Trophoblast cell (in vitro differentiated cells and primary cell): ENCODE results near the gene NEK3.
A peak's percentile ranks its signal among the peaks of the same experiment; 100 is the strongest.
"Not testable (repeated sequence)": the region's sequence is repeated elsewhere in the genome, so short reads cannot be mapped to it uniquely, and the experiment has no call there.

Experiments
- DNase-seq, 2 donors: peaks; one replicate each; pipeline ENCODE4 v3.0.0-alpha.2; 2016
- H2AFZ ChIP-seq: 2 replicates; pipeline ENCODE4 v1.6.1; 2013; ENCODE audit warnings: low read length, moderate library complexity, mild to moderate bottlenecking; ENCODE audit not compliant: insufficient read depth, poor library complexity
- H2AK5ac ChIP-seq: 2 replicates; pipeline ENCODE4 v1.6.1; 2013; ENCODE audit warnings: mild to moderate bottlenecking, low read length
- H2BK120ac ChIP-seq: 2 replicates; pipeline ENCODE4 v1.6.1; 2013; ENCODE audit warnings: low read length, mild to moderate bottlenecking, moderate library complexity; ENCODE audit not compliant: insufficient read depth, poor library complexity
- H2BK12ac ChIP-seq: 2 replicates; pipeline ENCODE4 v1.6.1; 2013; ENCODE audit warnings: mild to moderate bottlenecking, low read length, moderate library complexity
- H2BK5ac ChIP-seq: 2 replicates; pipeline ENCODE4 v1.6.1; 2013; ENCODE audit warnings: low read length, low read depth, moderate library complexity, mild to moderate bottlenecking; ENCODE audit not compliant: poor library complexity
- H3K14ac ChIP-seq: 2 replicates; pipeline ENCODE4 v1.6.1; 2013; ENCODE audit warnings: mild to moderate bottlenecking, low read length
- H3K18ac ChIP-seq: 2 replicates; pipeline ENCODE4 v1.6.1; 2013; ENCODE audit warnings: mild to moderate bottlenecking, low read length
- H3K23ac ChIP-seq: 2 replicates; pipeline ENCODE4 v1.6.1; 2013; ENCODE audit warnings: low read length
- H3K27ac ChIP-seq: 2 replicates; pipeline ENCODE4 v1.5.1; 2013; ENCODE audit warnings: low read depth, mild to moderate bottlenecking, inconsistent platforms, low read length, moderate library complexity
- H3K27me3 ChIP-seq: 2 replicates; pipeline ENCODE4 v1.6.1; 2013; ENCODE audit warnings: inconsistent platforms, mild to moderate bottlenecking, low read length, moderate library complexity; ENCODE audit not compliant: insufficient read depth
- H3K36me3 ChIP-seq, 2 experiments: 1 replicate in 1 of 2; 2 replicates in 1 of 2; pipeline ENCODE4 v1.6.1; 2013; ENCODE audit warnings: low read length in 2 of 2, mild to moderate bottlenecking in 2 of 2, moderate library complexity in 1 of 2; ENCODE audit not compliant: insufficient read depth in 2 of 2, control insufficient read depth in 1 of 2
- H3K4ac ChIP-seq: 2 replicates; pipeline ENCODE4 v1.6.1; 2013; ENCODE audit warnings: low read depth, mild to moderate bottlenecking, low read length, moderate library complexity
- H3K4me1 ChIP-seq, 2 experiments: 1 replicate in 1 of 2; 2 replicates in 1 of 2; pipeline ENCODE4 v1.6.1; 2013; ENCODE audit warnings: low read length in 2 of 2, mild to moderate bottlenecking in 2 of 2, moderate library complexity in 1 of 2; ENCODE audit not compliant: insufficient read depth in 2 of 2, control insufficient read depth in 1 of 2
- H3K4me2 ChIP-seq: 2 replicates; pipeline ENCODE4 v1.6.1; 2013; ENCODE audit warnings: inconsistent platforms, mild to moderate bottlenecking, low read length, moderate library complexity
- H3K4me3 ChIP-seq: 2 replicates; pipeline ENCODE4 v1.5.1; 2013; ENCODE audit warnings: mild to moderate bottlenecking, low read depth, low read length, inconsistent platforms
- H3K79me1 ChIP-seq: one replicate; pipeline ENCODE4 v1.6.1; 2013; ENCODE audit warnings: low read length
- H3K79me2 ChIP-seq: 2 replicates; pipeline ENCODE4 v1.6.1; 2013; ENCODE audit warnings: low read length, mild to moderate bottlenecking; ENCODE audit not compliant: control insufficient read depth, insufficient read depth, poor library complexity
- H3K9ac ChIP-seq: 2 replicates; pipeline ENCODE4 v1.6.1; 2013; ENCODE audit warnings: mild to moderate bottlenecking, low read length
- H3K9me3 ChIP-seq: 2 replicates; pipeline ENCODE4 v1.6.1; 2013; ENCODE audit warnings: low read depth, mild to moderate bottlenecking, control low read depth, inconsistent platforms, low read length; ENCODE audit not compliant: insufficient read depth
- H4K12ac ChIP-seq: 2 replicates; pipeline ENCODE4 v1.6.1; 2013; ENCODE audit warnings: low read depth, mild to moderate bottlenecking, low read length, moderate library complexity
- H4K8ac ChIP-seq: 2 replicates; pipeline ENCODE4 v1.6.1; 2013; ENCODE audit warnings: low read depth, mild to moderate bottlenecking, low read length, moderate library complexity
- H4K91ac ChIP-seq: one replicate; pipeline ENCODE4 v1.6.1; 2013; ENCODE audit warnings: low read depth, mild to moderate bottlenecking, low read length, moderate library complexity
- WGBS: extraction: QIAGEN DNeasy Blood & Tissue Kit; methylation state at CpG from one replicate; pipeline ENCODE4 v1.1.7; 2013; ENCODE audit warnings: missing lambda C conversion rate; ENCODE audit not compliant: insufficient read length, insufficient coverage; ENCODE audit errors: extremely low coverage; 5-methylcytosine and 5-hydroxymethylcytosine counted together

The NEK3 gene

DNA sequence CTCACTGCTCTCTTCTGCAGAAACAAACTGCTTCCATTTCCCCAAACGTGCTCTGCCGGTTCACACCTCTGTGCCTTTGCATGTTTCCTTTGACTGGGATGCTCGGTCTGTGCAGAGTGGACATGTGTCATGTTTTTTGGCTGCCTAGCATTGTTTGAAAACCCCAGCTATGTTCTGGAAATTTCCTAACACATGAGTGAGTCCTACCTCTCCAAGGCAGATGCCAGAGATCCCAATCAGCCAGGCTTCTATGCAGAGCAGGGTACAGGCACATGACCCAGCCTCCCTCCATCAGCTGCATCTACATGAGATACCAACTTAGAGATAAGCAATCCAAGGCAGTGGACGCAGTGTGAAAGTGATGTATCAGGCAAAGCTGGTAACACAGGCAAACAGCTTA is 45.1 kb upstream of the NEK3 start:
- H4K8ac ChIP-seq, H2BK5ac ChIP-seq, H3K79me1 ChIP-seq, H3K4ac ChIP-seq, H4K12ac ChIP-seq, H3K79me2 ChIP-seq, H3K4me3 ChIP-seq, H3K23ac ChIP-seq, H3K27me3 ChIP-seq, H4K91ac ChIP-seq, H2AK5ac ChIP-seq, H2BK120ac ChIP-seq, H3K18ac ChIP-seq, H3K9me3 ChIP-seq, H3K36me3 ChIP-seq, H2BK12ac ChIP-seq, H3K4me2 ChIP-seq, H2AFZ ChIP-seq, H3K4me1 ChIP-seq, H3K14ac ChIP-seq, H3K9ac ChIP-seq: not testable (repeated sequence)
- peak overlapping the region; percentile 19 for H3K27ac ChIP-seq
- peak; percentile 98 to 99 for DNase-seq
- no CpG with 5 or more reads among the region's 4 CpGs for WGBS

DNA sequence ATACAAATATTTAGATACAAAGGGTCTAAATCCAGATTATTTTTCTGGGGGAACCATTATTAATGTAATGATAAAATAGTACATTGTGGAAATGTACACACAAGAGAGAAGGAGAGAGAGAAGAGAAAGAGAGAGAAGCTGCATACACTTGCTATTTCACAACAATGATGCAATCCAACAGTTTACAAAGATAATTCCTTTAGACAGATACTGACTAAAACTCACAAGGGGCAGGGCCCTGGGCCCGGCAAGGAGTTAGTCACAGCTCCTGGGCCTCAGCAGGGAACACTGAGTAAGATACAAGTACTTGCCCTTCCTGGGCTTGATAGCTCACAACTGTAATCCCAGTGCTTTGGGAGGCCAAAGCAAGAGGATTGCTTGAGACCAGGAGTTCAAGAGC is 44.5 kb upstream of the NEK3 start:
- not testable (repeated sequence) for H3K27ac ChIP-seq, H3K79me1 ChIP-seq, H4K12ac ChIP-seq, H3K36me3 ChIP-seq, H2AFZ ChIP-seq, H3K18ac ChIP-seq, H3K4me2 ChIP-seq, H3K9me3 ChIP-seq, H2BK5ac ChIP-seq, H2BK12ac ChIP-seq, H3K9ac ChIP-seq, H2BK120ac ChIP-seq, H3K14ac ChIP-seq, H3K23ac ChIP-seq, H4K91ac ChIP-seq, H3K4me3 ChIP-seq, H3K27me3 ChIP-seq, H2AK5ac ChIP-seq, H3K4me1 ChIP-seq, H3K4ac ChIP-seq, H4K8ac ChIP-seq, H3K79me2 ChIP-seq
- WGBS, result no CpG with 5 or more reads among the region's 1 CpG
- peak; percentile 91 to 92 for DNase-seq

- H4K12ac ChIP-seq, H3K4ac ChIP-seq, H3K79me2 ChIP-seq, H3K9me3 ChIP-seq, H2BK12ac ChIP-seq, H3K14ac ChIP-seq, H2AK5ac ChIP-seq, H4K8ac ChIP-seq, H2AFZ ChIP-seq, H4K91ac ChIP-seq, H2BK120ac ChIP-seq, H2BK5ac ChIP-seq, H3K23ac ChIP-seq, H3K79me1 ChIP-seq, H3K4me1 ChIP-seq, H3K18ac ChIP-seq, H3K36me3 ChIP-seq, H3K4me3 ChIP-seq, H3K27ac ChIP-seq, H3K27me3 ChIP-seq, DNase-seq, H3K4me2 ChIP-seq, H3K9ac ChIP-seq: not testable (repeated sequence)
- no CpG with 5 or more reads among the region's 7 CpGs for WGBS
Observed at GRCh38 chr13:52202506-52202905, 43.1 kb upstream of the NEK3 start.

GRCh38 chr13:52201439-52202193 is 42.2 kb upstream of the NEK3 start:
- not testable (repeated sequence) for H3K27me3 ChIP-seq, H3K18ac ChIP-seq, H3K36me3 ChIP-seq, H3K79me2 ChIP-seq, H4K12ac ChIP-seq, H3K23ac ChIP-seq, H3K14ac ChIP-seq, H2BK12ac ChIP-seq, H2BK5ac ChIP-seq, H3K79me1 ChIP-seq, H3K4me1 ChIP-seq, H4K8ac ChIP-seq, H3K27ac ChIP-seq, H3K4ac ChIP-seq, H2BK120ac ChIP-seq, H3K4me2 ChIP-seq, H2AFZ ChIP-seq, H3K9ac ChIP-seq, H3K4me3 ChIP-seq, H2AK5ac ChIP-seq, H3K9me3 ChIP-seq
- DNase-seq, result peak in 1 of 2 donors; percentile 47
- WGBS, result no CpG with 5 or more reads among the region's 12 CpGs
- peak overlapping the region; percentile 39 for H4K91ac ChIP-seq
